ENCODE measurements around the gene TTC29.

DNA sequence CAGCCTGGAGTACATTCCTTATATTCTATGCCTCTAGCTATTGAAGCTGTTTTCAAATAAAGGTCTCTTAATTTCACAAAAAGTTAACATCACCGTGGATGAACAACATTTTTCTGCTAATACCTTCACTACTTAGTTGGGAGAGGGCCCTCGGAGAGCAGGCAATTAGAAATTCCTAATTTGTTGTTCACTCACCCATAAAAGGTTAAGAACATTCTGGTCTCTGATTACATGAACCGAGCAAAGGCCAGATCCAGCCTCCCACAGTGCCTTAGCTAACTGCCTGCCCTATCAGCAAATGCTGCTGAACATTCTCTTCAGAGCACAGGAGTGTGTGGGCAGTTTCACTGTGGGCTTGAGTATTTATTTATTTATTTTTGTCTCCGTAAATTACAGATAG, 36.0 kb upstream of the TTC29 start:
- TF ChIP-seq, protein P1, sequence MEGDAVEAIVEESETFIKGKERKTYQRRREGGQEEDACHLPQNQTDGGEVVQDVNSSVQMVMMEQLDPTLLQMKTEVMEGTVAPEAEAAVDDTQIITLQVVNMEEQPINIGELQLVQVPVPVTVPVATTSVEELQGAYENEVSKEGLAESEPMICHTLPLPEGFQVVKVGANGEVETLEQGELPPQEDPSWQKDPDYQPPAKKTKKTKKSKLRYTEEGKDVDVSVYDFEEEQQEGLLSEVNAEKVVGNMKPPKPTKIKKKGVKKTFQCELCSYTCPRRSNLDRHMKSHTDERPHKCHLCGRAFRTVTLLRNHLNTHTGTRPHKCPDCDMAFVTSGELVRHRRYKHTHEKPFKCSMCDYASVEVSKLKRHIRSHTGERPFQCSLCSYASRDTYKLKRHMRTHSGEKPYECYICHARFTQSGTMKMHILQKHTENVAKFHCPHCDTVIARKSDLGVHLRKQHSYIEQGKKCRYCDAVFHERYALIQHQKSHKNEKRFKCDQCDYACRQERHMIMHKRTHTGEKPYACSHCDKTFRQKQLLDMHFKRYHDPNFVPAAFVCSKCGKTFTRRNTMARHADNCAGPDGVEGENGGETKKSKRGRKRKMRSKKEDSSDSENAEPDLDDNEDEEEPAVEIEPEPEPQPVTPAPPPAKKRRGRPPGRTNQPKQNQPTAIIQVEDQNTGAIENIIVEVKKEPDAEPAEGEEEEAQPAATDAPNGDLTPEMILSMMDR (IDR thresholded peaks at IDR 0.05) = no peak
- TF ChIP-seq ZFX (IDR thresholded peaks at IDR 0.05; ENCODE audit: borderline replicate concordance) = no peak
